Dedifferentiated amniotic fluid mesenchymal stem cell (primary cell): ENCODE measurements around the gene DTYMK.
"Not testable (repeated sequence)": the region's sequence is repeated elsewhere in the genome, so short reads cannot be mapped to it uniquely, and the experiment has no call there.

Experiments
- DNase-seq: peaks from one replicate; pipeline ENCODE4 v3.0.0-alpha.2; 2016; ENCODE audit errors: extremely low spot score

DTYMK gene

DNA sequence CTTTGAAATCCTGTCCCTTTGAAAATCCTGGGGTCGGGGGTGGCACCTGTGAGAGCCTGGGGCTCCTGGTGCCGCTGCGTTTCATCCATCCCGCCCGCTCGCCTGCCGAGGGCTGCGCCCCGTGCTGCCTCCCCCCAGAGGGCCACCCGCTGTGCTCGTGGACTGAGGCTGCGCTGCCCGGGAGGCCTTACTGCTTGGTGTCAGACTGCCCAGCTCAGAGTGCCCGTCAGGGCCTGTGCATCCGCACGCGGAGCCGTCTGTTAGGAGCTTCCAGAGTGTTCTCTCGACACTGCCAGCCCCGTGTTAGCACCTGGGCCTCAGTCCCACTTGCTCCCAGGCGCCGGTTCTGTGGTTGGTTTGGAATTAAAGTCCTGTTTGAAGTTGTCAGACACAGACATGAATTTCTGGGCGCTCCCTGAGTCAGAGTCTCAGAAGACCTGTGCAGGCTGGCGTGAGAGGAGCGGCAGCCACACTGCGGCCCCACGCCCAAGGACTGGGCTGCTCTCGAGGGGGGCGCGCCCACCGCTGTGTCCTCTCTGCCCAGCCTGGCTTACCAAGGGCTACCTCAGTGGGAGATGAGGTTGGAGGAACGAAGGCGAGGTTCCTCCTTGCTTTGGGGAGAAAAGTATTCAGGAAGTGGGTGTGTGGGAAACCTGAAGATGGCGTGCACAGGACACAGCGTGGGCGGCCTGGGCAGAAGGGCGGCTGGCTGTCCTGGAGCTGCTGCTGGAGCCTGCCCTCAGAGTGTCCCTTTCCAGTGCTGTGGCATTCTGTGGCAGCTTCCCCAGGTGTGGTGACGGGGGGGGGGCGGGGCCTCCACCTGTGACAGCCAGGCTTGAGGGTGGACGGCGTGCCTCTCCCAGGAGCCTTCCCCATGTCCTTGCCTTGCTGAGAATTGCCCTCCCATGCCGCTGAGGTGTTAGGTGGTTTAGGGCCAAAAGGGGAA lies 14.1 kb downstream of the DTYMK start:
- DNase-seq: no peak

GRCh38 chr2:241671457-241672240 lies 15.0 kb downstream of the DTYMK start:
- no peak for DNase-seq

DNA sequence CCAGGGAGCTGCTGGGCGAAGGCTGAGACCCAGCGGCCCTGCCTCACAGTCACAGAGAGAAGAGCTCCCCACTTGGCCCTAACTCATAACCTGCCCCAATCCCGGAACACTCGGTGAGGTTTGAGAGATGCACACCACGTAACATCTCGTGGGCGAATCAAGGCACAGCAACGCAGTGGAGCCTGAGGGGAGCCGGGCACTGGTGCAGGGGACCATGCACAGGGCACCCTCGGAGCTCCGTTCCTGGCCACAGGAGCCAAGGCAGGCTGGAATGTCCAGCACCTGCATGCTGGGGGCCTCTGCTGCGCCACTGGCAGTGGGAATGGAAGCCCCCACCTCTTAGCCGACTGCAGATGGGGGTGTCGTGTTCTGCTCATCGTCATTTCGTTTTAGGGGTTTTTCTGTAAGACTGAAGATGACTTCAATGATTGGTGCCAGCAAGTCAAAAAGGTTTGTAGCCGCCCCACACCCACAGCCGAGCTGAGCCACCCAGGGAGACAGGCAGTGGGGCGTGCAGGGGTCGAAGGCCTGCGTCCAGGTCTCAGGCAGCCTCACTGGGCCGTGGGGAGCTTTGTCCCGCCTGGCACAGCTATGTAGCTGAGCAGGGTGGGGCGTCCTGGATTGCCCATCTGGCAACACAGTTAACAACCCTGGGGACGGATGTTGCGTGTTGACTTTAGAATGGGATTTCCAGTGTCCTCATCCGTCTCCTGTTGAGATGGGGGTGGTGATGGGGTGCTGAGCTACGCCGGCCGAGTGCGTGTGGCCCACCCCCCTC lies 16.1 kb downstream of the DTYMK start:
- DNase-seq: no peak

DNA sequence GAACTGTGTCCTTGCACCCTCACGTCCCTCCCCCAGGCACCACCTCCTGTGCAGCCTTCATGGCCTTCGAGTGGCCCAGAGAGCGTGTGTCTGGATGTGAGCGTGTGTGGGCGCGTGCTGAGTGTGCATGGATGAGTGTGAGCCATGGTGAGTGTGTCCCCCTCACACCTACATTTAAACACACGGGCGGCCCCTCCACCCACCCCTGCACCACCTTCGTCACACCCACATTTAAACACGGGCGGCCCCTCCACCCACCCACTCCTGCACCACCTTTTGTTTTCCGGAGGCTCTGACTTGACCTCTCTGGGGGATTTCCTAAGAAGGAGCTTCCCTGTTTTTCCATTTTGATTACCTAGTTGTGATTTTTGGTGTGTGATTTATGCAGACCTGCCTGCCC lies 17.8 kb downstream of the DTYMK start:
- DNase-seq: no peak

GRCh38 chr2:241668354-241668753 lies 18.3 kb downstream of the DTYMK start:
- DNase-seq: no peak

DNA sequence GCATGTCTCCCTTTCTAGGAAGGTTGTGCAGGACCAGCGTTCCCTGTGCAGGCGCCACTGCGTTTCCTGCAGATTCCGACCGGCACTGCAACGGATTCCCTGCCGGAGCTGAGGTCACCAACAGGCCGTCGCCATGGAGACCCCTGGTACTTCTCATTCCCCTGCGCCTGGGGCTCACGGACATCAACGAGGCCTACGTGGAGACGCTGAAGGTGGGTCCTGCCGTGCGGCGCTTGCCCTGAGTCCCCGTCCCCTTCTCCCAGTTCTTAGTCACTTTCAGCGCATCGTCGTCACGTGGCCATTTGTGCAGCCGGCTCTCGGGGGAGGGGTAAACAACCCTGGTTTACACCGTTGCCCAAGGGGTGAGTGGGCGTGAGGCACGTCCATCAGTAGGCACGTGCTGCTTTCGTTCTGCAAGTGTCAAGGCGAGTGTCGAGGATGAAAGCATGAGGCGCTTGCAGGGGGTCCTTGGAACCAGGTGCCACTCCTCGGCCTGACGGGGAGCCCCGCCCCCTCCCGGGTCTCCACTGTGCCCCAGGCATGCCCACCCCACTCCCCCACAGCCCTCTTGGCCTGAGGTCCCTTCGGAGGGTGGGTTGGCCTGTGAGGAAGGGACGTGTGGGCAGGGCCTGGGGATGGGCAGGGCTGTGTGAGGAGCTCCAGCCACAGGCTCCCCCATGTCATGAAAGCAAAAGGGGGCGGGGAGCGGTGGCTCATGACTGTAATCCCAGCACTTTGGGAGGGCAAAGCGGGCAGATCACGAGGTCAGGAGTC lies 19.8 kb downstream of the DTYMK start:
- DNase-seq: no peak

GRCh38 chr2:241665731-241666440 lies 20.7 kb downstream of the DTYMK start:
- DNase-seq: no peak

- not testable (repeated sequence) for DNase-seq
Measured at GRCh38 chr2:241662731-241663130, 23.9 kb downstream of the DTYMK start.

- DNase-seq: no peak
Measured at GRCh38 chr2:241660593-241661213, 25.9 kb downstream of the DTYMK start.

DNA sequence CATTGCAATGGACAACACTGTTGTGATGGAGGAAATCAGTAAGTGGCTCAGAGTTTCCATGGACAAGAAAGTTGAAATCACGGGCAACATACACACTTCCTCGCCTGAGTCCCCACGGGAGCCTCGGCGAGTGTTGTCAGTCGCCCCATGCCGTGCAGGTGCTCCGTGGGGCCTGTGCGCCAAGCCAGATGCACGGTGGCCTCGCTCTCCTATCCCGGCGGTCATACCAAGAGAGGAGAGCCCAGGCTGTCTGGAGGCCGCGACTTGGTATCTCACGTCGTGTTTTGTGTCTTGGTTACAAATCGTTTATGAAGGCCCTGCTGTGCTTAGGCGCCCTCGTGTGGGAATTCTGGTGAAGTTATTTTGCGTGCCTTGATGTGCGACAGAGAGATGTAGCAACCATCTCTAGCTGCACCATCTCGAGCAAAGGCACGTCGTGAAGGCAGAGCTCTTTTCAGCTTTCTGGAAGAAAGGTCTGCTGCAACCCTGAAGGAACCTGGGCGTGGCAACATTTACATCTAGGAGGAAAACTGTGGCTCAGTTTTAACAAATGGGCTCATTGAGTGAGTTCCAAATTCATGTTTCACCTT lies 27.4 kb downstream of the DTYMK start:
- peak; percentile 59 for DNase-seq

- no peak for DNase-seq
Measured at GRCh38 chr2:241658296-241658695, 28.3 kb downstream of the DTYMK start.

DNA sequence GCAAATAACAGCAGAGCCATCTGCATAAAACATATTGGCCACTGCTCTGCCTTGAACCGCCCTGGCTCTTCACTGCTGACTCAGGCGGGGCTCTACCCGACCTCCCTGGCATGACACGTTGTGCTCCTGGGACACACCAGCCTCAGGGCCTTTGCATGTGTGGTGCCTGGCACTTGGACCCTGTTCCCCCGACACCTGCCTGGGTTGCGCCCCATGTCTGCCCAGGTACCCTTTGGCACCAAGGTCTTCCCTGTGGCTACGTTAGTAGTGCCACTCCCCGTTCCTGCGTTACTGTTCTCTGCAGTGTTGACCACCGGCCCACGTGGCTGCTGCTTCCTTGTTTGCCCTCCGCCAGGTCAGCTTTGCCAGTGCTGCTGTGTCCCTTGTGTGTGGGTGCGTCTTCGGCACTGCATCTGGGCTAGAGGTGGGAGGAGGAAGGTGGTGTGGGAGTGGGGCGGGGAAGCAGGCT lies 28.8 kb downstream of the DTYMK start:
- DNase-seq: no peak

DNA sequence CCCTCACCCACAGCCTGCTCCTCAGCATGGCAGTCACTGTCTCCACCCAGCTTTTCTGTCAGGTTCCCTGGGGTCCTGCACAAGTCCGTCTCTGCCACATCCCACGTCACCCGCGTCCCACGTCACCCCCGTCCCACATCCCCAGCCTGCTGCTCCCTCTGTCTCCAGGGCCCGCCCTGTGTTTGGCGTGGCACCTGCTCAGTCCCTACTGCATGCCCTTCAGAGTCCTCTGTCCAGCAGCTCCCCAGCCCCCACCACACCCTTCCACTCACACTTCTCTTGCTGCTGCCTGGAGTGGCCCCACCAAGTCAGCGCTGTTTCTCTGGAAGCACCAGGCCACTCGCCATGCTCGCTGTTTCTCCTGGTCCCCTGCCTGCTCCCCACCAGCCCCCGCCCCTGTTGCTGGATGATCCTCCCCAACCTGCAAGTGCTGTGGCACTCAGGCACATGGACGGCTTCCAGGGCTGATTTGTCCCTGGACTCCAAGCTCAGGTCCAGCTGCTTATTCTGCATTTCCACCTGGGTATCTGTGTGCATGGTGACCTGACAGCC lies 30.3 kb downstream of the DTYMK start:
- DNase-seq: no peak

DNA sequence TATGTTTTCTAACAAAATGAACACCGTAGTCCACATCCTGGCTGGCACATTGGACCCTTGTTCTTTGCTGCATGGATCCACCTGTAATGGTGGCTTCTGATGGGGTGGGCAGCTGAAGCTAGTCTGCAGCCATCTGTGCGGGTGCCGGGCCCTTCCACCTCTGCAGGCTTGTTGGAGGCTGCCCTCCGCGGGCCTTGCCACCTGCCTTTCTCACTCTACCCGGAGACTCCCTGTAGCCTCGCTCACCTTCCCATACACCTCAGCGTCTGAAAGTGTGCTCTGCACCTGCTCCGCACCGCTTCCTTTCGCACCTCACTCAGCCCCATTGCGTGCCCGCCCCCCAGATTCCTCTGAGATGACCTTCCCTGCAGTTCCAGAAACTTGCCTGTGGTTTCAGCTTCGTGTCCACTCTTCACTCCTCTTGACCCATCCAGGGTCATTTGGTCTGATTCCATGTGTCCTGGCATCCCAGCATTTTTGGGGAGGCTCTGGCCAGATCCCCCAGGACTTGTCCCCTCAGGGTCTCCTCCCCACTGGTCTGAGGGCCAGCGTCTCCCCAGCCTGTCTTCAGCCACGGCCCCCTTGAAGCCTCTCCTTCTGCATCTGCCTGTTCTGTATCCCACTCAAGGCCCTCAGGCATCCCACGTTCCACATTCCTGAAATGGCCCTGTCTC lies 31.0 kb downstream of the DTYMK start:
- no peak for DNase-seq

DNA sequence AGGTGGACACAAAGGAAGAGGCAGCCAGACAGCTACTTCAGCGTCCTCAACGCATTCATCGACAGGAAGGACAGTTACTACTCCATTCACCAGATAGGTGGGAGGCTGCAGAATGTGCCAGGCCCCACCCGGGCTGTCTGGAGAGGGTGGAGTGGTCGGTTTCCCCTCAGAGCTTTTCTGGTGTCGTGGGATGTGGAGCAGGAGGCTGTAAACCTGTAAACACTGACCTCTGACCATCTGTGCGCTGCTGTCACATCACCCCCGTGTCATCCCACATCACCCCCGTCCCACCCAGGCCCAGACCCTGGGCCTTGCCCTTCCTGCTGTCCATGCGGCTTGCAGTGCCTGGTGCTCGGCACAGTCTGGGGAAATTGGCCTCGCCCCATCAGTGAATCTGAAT lies 32.1 kb downstream of the DTYMK start:
- no peak for DNase-seq

DNA sequence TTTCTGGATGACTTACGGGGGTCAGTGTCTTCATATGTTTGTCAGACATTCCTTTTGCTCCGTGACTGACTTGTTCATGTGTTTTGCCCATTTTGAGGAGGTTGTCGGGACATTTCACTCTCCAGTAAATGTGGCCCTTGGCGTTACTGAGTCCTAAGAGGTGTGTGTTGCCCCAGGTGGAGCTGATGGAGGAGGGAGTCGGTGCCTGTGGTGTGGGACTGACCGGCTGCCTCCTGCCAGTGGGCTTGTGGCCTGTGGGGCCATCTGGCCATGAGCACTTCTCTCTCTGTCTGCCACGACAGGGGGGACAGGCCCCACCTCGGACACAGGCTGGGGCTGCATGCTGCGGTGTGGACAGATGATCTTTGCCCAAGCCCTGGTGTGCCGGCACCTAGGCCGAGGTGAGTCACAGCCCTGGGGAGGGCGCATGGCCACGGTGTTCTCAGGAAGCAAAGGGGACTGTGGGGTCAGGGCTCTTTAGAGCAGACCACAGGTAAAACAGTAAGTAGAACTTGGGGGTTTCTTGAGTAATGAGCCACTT lies 33.3 kb downstream of the DTYMK start:
- DNase-seq: no peak

DNA sequence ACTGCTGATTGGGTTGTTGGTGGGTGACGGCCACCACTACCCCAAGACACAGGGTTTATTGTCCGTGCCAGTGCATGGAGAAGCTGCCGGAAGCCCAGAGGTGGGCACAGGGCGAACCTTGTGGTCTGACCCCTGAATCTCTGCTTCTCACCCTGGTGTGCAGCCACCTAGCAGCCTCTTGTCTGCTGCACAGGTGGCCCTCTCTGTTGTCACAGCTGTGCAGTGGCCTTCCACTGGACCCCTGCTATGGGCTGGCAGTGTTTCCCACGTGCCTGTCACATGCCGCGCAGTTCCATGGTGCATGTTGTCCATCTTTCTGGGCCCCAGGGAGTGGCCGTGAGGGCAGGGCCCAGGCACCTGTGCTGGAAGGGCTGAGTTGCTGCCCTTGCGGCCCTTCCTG lies 33.9 kb downstream of the DTYMK start:
- DNase-seq: no peak

- no peak for DNase-seq
Measured at GRCh38 chr2:241652142-241652541, 34.5 kb downstream of the DTYMK start.

- no peak for DNase-seq
Measured at GRCh38 chr2:241649927-241650326, 36.7 kb downstream of the DTYMK start.
